ENCODE measurements around the gene BCL2L12. TPM values are rescaled to one million over a fixed set of nuclear protein-coding genes. Genes with fewer than 3 reads are reported as not detected.

BCL2L12 gene
- total and polyA plus RNA-seq, 2 of the 13 experiments (the other 11 are each of a cell fraction or from before 2014, with no cell fraction given) = 26.8 to 40.8 TPM

DNA sequence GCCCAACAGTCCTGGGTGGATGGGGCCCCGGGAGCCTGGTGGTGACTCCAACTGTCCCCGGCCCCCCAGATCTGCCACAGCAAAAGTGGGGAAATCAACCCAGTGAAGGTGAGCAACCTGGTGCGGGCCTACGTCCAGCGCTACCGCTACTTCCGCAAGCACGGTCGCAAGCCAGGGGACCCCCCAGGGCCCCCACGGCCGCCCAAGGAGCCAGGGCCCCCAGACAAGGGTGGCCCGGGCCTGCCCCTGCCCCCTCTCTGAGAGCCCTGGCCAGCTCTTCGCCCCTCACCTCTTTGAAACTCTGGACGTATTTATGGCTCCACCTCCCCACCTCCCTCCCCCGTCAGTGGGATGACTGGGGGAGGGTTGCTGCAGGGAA lies 7.6 kb upstream of the BCL2L12 start:
- Histone ChIP-seq H3K27me3 (ENCODE audit: control insufficient read depth in 1 of 2, insufficient read depth in 2 of 2, low read length in 2 of 2) (no peaks in the 10 kb centered on the region), H3K9me3 (ENCODE audit: low read length) (no peaks in the 10 kb centered on the region), H2AFZ (ENCODE audit: low read length) (no peak overlapping the region), H3K4me1 (ENCODE audit: insufficient read depth, low read length) (peaks cover 15% of the 10 kb centered on the region), H3K79me2 (ENCODE audit: insufficient read depth, low read length) (no peaks in the 10 kb centered on the region), H3K9ac (ENCODE audit: insufficient read depth, low read depth, low read length) (no peak overlapping the region), H3K36me3 (replicated peaks in 1 of 2; ENCODE audit: control insufficient read depth in 1 of 2, insufficient read depth in 2 of 2, low read length in 2 of 2) (peaks cover 30 to 82% of the 10 kb centered on the region in 2 experiments), H3K27ac (ENCODE audit: extremely low read length, insufficient read depth, low read length) (no peak overlapping the region), H3K4me3 (replicated peaks in 1 of 3; ENCODE audit: insufficient read depth in 1 of 3, low read depth in 2 of 3, low read length in 3 of 3) (no peak overlapping the region), H4K20me1 (ENCODE audit: insufficient read depth, low read length) (no peaks in the 10 kb centered on the region), H3K4me2 (ENCODE audit: low read depth, low read length) (no peak overlapping the region)
- WGBS (ENCODE audit: low lambda C conversion rate) = 100% methylated on average over 3 of the region's 15 CpGs
- in situ Hi-C loops (cut with HindIII; ENCODE audit: extremely low pct_ligation_motif_present, low pct_unique_long_range_greater_than_20kb) = no loop called here
- ChIA-PET POLR2A (interaction anchor here (1.1 to 2.1 kb wide), 3 partner anchors 11 to 18 kb away, joined by 3 to 7 read pairs (median 3); partner anchors contain the start of gene SCAF1), CTCF (ENCODE audit: low intra/inter-chr PET ratio, low total read pairs) (no interaction called here)
- no peak for DNase-seq (ENCODE audit: low spot score)
- FAIRE-seq = no peak
- intact Hi-C loops (cut with micrococcal nuclease; ENCODE audit: unreplicated experiment) = no loop called here
- ATAC-seq = no peak
- no peak for TF ChIP-seq ZNF790 (CRISPR knock-in tag; IDR thresholded peaks at IDR 0.05; ENCODE audit: borderline replicate concordance)
- no peak for TF ChIP-seq ZNF550 (CRISPR knock-in tag; IDR thresholded peaks at IDR 0.05; ENCODE audit: borderline replicate concordance)
- TF ChIP-seq ARID2 (CRISPR knock-in tag; IDR thresholded peaks at IDR 0.05; ENCODE audit: borderline replicate concordance) = no peak
- TF ChIP-seq, protein P1, sequence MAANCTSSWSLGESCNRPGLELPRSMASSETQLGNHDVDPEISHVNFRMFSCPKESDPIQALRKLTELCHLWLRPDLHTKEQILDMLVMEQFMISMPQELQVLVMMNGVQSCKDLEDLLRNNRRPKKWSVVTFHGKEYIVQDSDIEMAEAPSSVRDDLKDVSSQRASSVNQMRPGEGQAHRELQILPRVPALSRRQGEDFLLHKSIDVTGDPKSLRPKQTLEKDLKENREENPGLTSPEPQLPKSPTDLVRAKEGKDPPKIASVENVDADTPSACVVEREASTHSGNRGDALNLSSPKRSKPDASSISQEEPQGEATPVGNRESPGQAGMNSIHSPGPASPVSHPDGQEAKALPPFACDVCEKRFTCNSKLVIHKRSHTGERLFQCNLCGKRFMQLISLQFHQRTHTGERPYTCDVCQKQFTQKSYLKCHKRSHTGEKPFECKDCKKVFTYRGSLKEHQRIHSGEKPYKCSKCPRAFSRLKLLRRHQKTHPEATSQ (CRISPR knock-in tag; IDR thresholded peaks at IDR 0.05; ENCODE audit: borderline replicate concordance) = no peak
- TF ChIP-seq MAFK (conservative IDR thresholded peaks at IDR 0.05 in 1 of 2, IDR thresholded peaks at IDR 0.05 in 1 of 2; ENCODE audit: low read length in 2 of 2) = no peak
- TF ChIP-seq RBFOX2 (IDR thresholded peaks at IDR 0.05; ENCODE audit: low read depth, low read length) = peak; percentile 28; the same call in 1 of the 2 replicates
- BruUV-seq (replicated peaks) = no TSS peak

All from HepG2 (cell line).